ENCODE results near the gene RUNX2.

DNA sequence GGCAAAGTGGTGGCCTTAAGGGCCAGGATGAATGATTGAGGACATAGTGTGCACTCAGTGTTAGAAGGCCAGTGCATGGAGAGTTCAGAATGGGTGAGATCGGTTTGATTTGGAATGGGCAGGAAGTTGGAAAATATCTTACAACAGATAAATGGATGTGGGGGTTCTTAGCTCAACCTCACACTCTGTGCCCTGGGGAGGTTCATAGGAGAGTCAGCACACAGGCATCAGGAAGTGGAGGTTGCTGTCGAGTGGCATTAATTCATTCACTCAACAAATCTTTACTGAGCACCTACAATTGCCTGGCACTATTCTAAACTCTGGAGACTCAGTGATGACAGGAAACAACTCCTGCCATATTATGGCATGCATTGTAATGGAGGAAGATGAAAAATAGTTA lies 363.3 kb downstream of the RUNX2 start:
- TF ChIP-seq, protein P1, sequence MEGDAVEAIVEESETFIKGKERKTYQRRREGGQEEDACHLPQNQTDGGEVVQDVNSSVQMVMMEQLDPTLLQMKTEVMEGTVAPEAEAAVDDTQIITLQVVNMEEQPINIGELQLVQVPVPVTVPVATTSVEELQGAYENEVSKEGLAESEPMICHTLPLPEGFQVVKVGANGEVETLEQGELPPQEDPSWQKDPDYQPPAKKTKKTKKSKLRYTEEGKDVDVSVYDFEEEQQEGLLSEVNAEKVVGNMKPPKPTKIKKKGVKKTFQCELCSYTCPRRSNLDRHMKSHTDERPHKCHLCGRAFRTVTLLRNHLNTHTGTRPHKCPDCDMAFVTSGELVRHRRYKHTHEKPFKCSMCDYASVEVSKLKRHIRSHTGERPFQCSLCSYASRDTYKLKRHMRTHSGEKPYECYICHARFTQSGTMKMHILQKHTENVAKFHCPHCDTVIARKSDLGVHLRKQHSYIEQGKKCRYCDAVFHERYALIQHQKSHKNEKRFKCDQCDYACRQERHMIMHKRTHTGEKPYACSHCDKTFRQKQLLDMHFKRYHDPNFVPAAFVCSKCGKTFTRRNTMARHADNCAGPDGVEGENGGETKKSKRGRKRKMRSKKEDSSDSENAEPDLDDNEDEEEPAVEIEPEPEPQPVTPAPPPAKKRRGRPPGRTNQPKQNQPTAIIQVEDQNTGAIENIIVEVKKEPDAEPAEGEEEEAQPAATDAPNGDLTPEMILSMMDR (IDR thresholded peaks at IDR 0.05): no peak
- TF ChIP-seq POLR2A (IDR thresholded peaks at IDR 0.05): no peak

All from esophagus squamous epithelium (tissue), 4 donors.